NCI-H2196 (cell line): Measurements from ENCODE around the gene GPR137C.
"Not testable (repeated sequence)": the region's sequence is repeated elsewhere in the genome, so short reads cannot be mapped to it uniquely, and the experiment has no call there.

Experiments
- DNase-seq: peaks from one replicate; lab custom pipeline; 2025; ENCODE audit not compliant: unreplicated experiment; lab: John Stamatoyannopoulos, UW

GPR137C gene

DNA sequence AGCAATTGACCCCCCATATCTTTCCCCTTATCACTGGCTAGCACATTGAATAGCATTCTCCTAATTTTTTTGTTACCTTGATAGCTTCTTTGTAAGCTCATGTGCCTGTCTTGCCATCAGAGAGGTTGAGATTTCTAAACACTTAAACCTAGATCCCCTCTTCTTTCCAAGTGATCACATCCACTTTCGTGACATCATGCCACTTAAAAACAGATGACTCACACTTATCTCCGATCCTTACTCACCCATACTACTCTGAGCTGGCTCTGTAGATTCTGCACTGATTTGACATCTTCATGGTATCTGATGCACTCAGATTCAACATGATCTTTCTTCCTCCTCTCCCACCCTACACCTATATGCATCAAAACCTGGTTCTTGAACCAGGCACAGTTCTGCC lies 10.5 kb downstream of the GPR137C start:
- no peak for DNase-seq

DNA sequence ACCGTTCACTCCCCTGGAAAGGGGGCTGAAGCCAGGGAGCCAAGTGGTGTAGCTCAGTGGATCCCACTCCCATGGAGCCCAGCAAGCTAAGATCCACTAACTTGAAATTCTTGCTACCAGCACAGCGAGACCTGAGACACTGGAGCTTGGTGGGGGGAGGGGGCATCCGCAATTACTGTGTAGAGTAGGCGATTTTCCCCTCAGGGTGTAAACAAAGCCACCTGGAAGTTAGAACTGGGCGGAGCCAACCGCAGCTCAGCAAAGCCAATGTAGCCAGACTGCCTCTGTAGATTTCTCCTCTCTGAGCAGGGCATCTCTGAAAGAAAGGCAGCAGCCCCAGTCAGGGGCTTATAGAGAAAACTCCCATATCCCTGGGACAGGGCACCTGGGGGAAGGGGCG lies 15.8 kb downstream of the GPR137C start:
- DNase-seq = not testable (repeated sequence)

DNA sequence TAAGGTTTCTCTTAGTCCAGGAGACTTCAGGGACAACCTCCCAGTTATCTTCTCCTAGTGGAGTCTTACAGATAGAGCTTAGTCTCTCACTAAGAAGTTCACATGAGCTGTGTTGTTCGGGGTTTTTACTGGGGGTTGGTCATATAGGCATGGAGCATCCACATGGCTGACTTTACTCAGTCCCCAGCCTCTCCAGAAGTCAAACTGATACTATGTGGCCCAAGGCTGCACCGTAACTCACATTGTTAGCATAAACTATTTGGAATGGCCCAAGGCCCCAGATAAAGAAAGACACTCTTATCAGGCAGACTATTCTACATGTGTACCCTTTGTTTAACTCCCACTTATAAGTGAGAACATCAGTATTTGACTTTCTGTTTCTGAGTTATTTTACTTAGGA lies 23.2 kb downstream of the GPR137C start:
- no peak for DNase-seq

DNA sequence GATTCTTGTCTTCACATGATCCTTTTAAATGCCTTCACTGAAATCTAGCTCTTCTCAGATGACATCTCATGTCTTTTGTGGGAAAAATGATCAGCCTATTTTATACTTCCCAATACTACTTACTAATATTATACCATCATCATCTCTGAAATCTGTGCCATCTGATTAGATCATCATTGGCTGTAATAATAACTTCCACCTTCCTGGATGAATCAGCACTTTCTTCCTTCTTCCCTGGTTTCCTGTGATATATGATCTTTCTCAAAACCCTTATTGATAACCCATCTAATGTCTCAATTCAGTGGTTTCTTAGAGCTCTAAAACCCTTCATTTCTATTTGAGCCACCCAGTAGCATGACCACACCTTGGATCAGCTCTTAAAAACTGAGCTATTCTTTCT lies 30.9 kb downstream of the GPR137C start:
- no peak for DNase-seq

DNA sequence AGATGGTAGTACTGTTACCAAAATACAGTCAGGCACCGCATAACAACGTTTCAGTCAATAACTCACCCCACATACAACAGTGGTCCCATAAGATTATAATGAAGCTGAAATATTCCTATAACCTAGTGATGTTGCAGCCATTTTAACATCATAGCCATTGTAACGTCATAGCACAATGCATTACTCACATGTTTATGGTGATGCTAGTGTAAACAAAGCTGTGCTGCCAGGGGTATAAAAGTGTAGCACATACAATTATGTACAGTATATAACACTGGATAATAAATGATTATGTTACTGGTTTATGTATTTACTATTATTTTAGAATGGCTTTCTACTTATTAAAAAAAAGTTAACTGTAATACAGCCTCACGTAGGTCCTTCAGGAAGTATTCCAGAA lies 37.0 kb downstream of the GPR137C start:
- DNase-seq = no peak

DNA sequence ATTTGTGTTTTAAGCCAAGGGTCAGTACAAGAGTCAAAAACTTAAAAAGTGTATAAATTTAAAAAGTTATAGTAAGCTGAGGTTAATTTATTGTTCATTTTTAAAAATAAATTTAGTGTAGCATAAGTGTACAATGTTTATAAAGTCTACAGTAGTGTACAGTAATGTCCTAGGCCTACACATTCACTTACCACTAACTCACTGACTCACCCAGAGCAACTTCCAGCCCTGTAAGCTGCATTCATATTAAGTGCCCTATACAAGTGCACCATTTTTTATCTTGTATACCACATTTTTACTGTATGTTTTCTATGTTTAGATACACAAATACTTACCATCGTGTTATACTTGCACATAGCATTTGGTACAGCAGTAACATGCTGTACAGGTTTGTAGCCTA lies 37.7 kb downstream of the GPR137C start:
- DNase-seq = no peak

DNA sequence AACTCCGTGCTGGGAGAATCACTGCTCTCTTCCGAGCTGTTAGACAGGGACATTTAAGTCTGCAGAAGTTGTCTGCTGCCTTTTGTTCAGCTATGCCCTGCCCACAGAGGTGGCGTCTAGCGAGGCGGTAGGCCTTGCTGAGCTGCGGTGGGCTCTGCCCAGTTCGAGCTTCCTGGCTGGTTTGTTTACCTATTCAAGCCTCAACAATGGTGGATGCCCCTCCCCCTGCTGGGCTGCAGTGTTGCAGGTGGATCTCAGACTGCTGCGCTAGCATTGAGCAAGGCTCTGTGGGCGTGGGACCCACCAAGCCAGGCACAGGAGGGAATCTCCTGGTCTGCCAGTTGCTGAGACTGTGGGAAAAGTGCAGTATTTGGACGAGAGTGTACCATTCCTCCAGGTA lies 43.7 kb downstream of the GPR137C start:
- DNase-seq = no peak

DNA sequence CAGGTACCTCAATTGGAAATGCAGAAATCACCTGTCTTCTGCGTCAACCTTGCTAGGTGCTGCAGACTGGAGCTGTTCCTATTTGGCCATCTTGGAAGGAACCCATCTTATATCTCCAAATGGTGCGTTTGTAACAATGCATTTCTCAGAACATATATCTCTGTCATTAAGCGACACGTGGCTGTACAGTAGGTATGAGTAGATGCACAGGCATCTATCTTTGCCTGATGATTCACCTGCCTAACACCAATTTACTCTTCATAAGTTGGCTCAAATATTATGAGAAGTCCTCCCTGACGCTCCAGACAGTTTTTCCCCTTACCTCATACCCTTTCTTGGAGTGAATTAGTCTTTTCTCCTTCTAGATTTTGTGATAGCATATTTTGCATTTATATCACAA lies 44.2 kb downstream of the GPR137C start:
- DNase-seq = no peak

DNA sequence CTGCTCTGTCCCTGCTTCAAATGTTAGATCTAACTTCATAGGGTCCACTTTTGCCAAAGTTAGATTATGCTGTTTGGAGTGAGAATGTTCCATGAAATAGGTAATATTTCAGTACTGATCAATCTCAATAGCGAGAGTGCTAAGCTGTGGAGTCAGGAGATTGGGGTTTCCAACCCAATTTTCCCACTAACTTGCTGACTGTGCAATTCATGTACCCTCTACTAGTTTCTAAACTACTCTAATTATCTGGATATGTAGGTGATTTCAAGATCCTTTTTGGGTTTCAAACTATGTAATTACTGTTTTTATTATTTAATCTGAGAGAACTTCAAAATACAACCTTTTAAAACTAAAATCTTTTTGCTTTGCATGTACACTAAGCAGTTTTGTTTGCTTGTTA lies 45.9 kb downstream of the GPR137C start:
- DNase-seq = no peak

DNA sequence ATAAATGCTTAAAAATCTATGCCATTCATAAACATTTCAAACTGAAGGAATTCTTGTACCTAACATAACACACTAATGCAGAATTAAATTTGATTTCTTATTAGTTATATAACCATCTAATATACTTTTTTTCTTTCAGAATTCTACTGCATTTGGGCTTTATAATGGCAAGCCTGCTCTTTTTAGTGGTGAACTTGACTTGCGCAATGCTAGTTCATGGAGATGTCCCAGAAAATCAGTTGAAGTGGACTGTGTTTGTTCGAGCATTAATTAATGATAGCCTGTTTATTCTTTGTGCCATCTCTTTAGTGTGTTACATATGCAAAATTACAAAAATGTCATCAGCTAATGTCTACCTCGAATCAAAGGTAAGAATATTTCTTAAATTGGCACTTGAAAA lies 47.3 kb downstream of the GPR137C start:
- DNase-seq = no peak

DNA sequence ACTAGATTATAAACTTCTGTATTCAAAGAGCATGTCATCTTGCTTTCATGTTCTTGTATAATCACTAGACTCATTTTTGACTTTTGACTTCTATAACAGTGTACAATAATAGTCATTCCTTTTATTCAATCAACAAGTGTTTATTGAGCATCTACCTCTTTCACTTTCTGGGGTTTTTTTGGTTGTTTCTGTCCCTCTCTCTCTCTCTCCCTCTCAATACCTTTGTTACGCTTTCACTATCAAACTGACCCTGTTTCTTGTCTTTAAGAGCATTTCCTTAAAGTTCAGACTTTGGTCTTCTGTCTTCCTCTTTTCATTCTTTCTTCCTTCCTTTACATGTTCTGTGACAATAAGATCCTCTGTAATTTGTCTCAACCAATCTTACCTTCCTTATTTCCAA lies 49.5 kb downstream of the GPR137C start:
- no peak for DNase-seq

DNA sequence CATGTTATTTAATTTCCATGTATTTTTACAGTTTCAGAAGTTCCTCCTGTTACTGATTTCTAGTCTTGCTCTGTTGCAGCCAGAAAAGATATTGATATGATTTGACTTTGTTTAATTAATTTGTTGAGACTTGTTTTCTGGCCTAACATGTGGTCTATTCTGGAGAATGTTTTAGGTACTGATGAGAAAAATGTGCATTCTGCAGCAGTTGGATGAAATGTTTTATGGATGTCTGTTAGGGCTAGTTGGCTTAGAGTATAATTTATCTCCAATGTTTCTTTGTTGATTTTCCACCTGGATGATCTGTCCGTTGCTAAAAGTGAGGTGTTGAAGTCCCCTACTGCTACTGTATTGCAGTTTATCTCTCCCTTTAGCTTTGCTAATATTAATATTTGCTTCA lies 54.4 kb downstream of the GPR137C start:
- DNase-seq = no peak

DNA sequence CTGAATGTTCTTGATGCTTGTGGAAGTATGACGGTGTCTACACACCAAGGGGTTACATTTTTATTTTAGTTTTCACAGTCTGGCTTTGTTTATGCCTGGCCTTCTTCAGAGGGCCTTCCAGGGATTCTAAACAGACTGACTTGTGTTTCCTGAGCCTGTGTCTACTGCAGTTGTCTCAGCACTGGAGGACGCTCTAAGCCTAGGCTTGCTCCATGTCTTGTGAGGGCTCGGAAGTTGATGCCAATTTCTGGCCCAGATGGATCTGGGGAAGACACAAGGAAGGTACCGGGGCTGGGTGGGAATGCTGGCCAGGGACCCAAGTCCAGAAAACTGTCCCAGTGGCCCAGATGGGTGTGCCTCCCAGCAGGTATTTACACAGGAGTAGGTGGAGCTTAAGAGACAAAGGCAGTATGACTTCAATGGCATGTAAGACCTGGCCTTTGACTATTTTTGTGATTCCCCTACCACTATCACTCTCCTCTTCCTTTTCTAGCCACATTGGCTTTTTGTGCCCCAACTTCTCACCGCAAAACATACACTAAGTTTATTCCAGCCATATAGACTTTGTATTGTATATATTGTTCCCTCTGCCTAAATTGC lies 56.9 kb downstream of the GPR137C start:
- no peak for DNase-seq

DNA sequence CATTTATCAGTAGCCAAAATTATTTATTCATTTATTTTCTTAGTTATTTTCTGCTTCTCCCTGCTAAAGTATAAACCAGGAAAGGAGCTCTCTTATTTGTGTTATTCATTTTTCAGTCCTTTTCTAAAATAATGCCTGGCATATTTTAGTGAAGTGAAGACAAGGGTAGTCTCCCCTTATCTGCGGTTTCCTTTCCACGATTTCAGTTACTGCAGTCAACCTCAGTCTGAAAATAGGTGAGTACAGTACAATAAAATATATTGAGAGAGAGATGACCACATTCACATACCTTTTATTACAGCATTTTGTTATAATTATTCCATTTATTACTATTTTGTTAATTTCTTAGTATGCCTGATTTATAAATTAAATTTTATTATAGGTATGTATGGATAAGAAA lies 57.6 kb downstream of the GPR137C start:
- no peak for DNase-seq

DNA sequence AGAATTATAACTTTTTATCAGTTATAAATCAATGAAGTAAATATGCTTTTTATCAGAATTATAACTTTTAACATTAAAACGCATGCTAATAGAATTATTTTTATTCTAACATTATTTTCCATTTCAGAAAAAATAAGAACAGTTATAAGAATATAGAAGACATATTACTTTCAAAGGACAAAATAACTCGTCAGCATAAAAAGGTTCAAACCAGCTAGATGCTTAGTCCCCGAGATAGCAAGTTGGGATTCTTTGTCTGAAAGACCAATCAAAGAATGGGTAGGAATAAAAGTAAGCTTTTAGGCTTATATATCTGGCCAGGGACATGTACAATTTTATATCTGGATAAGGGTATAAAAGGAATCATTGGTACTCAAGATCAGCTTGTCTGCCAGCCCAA lies 66.0 kb downstream of the GPR137C start:
- DNase-seq = no peak

DNA sequence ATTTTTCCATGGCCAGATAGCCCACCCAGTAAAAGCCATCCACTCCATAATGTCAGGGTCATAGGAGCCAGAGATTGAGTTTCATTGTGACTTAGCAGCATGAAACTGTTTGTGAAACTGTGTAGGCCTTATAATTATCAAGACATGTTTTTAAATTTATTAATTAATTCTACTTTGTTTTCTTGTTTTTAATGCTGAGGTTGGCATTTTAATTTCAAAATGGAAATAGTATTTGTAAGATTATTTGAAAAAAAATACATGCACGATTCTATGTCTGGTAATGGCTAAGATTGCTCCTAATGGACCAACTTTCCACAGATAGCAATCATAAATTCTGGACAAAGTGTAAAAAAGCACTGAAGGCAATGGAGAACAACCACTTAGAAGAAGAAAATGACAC lies 67.1 kb downstream of the GPR137C start:
- DNase-seq = no peak

DNA sequence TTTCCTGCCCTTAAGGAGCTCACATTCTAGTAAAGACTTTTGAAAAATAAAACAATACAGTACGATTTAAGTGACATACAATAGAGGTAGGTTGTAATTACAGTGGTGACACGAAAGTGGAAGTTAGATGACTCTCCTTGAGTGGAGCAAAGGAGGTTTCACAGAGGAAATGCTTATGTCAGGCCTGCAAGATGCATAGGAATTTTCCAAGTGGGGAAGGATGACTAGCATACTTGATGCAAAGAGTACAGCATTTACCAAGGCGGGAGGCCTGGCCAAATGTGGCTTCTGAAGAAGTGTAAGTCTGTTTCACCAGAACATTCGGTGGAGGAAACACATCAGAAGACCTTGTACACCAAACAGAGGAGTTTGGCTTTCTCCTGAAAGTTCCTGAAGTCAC lies 87.5 kb downstream of the GPR137C start:
- no peak for DNase-seq

DNA sequence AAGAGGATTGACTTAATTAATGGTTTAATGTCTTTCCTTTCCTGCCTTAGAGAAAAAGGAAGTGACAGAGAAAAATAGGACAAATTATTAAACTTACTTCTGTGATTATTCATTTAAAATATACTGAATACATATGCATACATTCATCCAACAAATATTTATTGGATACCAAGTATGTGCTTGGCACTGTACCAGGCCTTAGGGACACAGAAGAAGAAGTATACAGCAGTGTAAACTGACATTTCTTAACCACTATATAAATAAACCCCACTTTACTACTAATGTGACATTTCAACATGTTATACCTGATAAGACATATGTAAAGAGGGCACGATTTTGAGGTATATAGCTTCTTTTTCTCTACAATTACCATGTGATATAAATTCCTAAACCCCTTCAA lies 89.1 kb downstream of the GPR137C start:
- no peak for DNase-seq

DNA sequence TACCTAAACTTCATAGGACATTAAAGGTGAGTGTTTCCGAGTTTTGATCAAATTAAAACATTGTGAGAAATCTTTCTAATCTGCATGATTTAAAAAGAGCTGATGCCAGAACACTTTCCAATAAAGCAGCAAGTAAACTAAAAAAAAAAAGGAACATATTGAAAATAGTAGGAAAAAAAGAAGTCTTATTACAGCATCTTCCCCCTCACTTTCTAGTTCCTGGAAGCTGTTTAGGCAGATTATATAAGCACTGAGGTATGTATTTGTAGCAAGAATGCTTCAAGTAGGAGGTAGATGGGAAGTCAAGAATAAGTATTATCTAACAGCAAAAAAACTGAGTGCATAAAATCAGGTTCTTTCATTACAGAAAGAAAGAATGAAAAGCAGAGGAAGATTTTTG lies 96.9 kb downstream of the GPR137C start:
- DNase-seq = no peak

DNA sequence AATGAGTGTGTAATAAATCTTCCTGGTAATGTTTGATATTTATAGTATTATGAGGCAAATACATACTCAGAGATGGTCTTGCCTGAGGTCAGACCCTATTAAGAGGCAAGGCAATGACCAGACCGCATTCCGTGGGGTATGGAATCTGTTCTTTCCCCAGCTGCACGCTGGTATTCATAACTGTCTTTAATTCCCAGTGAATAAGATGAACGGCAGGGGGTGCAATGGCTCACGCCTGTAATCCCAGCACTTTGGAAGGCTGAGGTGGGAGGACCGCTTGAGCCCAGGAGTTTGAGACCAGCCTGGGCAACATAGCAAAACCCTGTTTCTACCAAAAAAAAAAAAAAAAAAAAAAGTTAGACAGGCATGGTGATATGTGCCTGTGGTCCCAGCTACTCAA lies 98.1 kb downstream of the GPR137C start:
- no peak for DNase-seq

DNA sequence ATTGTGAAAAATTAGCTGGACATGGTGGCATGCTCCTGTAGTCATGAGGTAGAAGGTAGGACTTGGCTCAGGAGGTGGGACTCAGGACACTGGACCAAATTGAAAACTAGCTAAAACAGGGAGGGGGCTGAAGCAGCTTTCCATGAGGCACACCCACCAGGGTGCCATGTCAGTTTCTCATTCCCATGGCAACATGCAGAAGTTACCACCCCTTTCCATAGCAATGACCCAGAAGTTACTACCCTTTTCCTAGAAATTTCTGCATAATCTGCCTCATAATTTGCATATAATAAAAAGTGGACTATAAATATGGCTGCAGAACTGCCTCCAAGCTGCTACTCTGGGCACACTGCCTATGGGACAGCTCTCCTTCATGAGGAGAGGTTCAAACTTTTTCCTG lies 104.3 kb downstream of the GPR137C start:
- no peak for DNase-seq

DNA sequence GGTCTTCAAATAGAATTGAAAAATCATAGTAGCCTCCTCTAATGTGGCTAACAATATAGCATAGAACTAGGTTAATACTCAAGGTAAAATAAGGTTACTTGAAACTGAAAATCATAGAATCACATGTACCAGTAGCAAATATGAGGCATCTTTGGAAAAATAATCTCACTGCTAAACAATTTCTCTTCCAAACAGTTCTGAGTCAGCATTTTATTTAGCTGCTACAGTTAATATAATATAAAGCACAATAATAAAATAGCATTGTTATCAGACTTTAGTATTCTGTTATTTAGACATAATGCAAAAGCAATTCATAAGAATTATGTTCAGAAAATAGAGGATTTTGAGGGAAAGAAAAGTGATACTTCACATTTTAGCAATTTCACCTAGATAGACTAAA lies 107.7 kb downstream of the GPR137C start:
- DNase-seq = no peak

DNA sequence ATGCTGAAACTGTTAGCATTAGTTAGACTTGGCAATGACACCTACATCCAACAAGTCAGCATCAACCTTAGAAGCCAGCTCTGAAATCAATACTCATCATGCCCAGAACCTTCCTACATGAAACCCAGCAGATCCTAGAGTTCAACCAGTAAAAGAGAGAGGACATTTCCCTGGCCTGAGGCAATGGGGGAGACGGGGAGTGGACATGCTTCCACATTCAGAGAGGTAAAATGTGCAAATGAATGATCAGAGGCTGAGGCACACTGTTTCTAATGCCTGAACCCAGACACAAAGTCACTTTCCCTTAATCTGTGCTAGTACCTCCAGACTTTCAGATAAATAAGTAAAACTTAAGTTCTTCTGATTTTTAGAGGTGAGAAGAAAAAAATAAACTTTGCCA lies 108.2 kb downstream of the GPR137C start:
- DNase-seq = no peak

DNA sequence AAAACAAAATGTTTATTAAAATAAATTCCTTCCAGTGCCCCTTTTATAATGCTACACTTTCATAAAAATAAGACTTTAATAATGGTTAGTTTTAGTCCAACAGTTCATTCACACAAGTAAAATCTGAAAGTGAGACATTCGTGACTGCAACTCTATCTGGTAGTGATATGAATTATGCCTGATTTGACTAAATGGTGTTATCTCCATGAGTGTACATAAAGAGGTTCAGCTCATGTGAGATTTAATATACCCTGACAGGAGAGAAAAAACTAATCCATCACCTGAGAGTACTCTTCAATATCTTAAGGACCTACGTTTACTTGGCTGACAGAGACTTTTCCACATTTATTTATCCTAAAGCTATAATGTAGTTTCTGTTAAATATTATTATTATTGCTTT lies 108.7 kb downstream of the GPR137C start:
- no peak for DNase-seq
